H1 (cell line): ENCODE measurements around the gene SEC24A. TPM values are rescaled to one million over a fixed set of nuclear protein-coding genes. Genes with fewer than 3 reads are reported as not detected.

Experiments used
- CHD7 ChIP-seq: fragments of 300-600 bp; sonication (generic); IDR thresholded peaks from 2 replicates; pipeline ENCODE4 v1.7.1; 2012; ENCODE audit warnings: low read length, moderate library complexity, mild to moderate bottlenecking, inconsistent platforms; ENCODE audit not compliant: insufficient replicate concordance
- polyA plus RNA-seq, 7 experiments: library from polyadenylated mRNA; depleted of rRNA in 3 of 7; stranded (reverse) in 5 of 7; unstranded in 2 of 7; fragments of >200 nt in 5 of 7; fragments of 200-250 nt in 2 of 7; gene quantifications; 1 replicate in 5 of 7; 2 replicates in 1 of 7; 4 replicates in 1 of 7; pipeline versions ENCODE4 v1.2.1 to v1.2.3, GENCODE V29; 2011 to 2013; ENCODE audit warnings: missing spikeins in 2 of 7, mixed read lengths in 2 of 7
- total RNA-seq: library from RNA; stranded (reverse); fragmentation: NEBNext Ultra II Directional; extraction: Animal tissue kit (Norgen Biotek cat#: 25700); gene quantifications from 2 replicates; pipeline ENCODE4 v1.2.1, GENCODE V29; 2021

SEC24A gene
- total and polyA plus RNA-seq, 2 of the 8 experiments (the other 6 are each of a cell fraction or from before 2014, with no cell fraction given), result 18.8 to 33.7 TPM

GRCh38 chr5:134651531-134651930 is 2.9 kb downstream of the SEC24A start (continued):
- TF ChIP-seq CHD7, result no peak
- TF ChIP-seq, all 59 proteins: peak for 0
